K562 (cell line): Measurements from ENCODE around the gene LY6G6D. TPM values are rescaled to one million over a fixed set of nuclear protein-coding genes. Genes with fewer than 3 reads are reported as not detected.

Source experiments
- ARID3B ChIP-seq: fragments of 250-450 bp; sonication (Bioruptor Pico); IDR thresholded peaks from 2 replicates; pipeline ENCODE4 v1.4.0; 2020; ENCODE audit warnings: borderline replicate concordance
- BRD9 ChIP-seq: fragments of 450-650 bp; IDR thresholded peaks from 2 replicates; pipeline ENCODE4 v1.6.1; 2018; ENCODE audit warnings: low read depth; ENCODE audit not compliant: partially characterized antibody
- CHD2 ChIP-seq: IDR thresholded peaks from 2 replicates; pipeline ENCODE4 v1.6.1; 2011; ENCODE audit warnings: low read depth, low read length
- FOXP1 ChIP-seq: sonication (generic); formaldehyde crosslinking; IDR thresholded peaks from 2 replicates; pipeline ENCODE4 v1.8.0; 2022; ENCODE audit warnings: mild to moderate bottlenecking, missing genetic modification reagents
- HEY1 ChIP-seq: fragments of 250-450 bp; sonication (Bioruptor Pico); IDR thresholded peaks from 2 replicates; pipeline ENCODE4 v1.5.0; 2020; ENCODE audit warnings: mild to moderate bottlenecking, moderate library complexity, borderline replicate concordance
- HNRNPUL1 ChIP-seq: fragments of 200-400 bp; formaldehyde crosslinking; IDR thresholded peaks from 2 replicates; pipeline ENCODE4 v1.6.1; 2017; ENCODE audit warnings: low read length
- JUND ChIP-seq, 2 experiments: IDR thresholded peaks; 2 replicates in 1 of 2; 3 replicates in 1 of 2; pipeline ENCODE4 v1.6.1; 2011; ENCODE audit warnings: borderline replicate concordance in 2 of 2, low read depth in 2 of 2, low read length in 2 of 2, improper control_type of control experiment in 1 of 2, missing biosample characterization in 1 of 2, missing genetic modification characterization in 1 of 2, missing genetic modification reagents in 1 of 2
- MEF2D ChIP-seq: conservative IDR thresholded peaks from 2 replicates; pipeline ENCODE4 v1.6.1; 2016; ENCODE audit warnings: low read depth, missing genetic modification characterization, missing compliant biosample characterization
- MTA1 ChIP-seq: fragments of 450-650 bp; IDR thresholded peaks from 2 replicates; pipeline ENCODE4 v1.6.1; 2017; ENCODE audit warnings: borderline replicate concordance
- RBM39 ChIP-seq: fragments of 200-400 bp; formaldehyde crosslinking; optimal IDR thresholded peaks from 2 replicates; pipeline ENCODE3; 2018; ENCODE audit warnings: low read depth, low read length
- SRSF1 ChIP-seq: fragments of 200-400 bp; formaldehyde crosslinking; IDR thresholded peaks from 2 replicates; pipeline ENCODE4 v1.6.1; 2017; ENCODE audit warnings: mild to moderate bottlenecking, low read depth, low read length, moderate library complexity
- STAT5A ChIP-seq: IDR thresholded peaks from 2 replicates; pipeline ENCODE4 v1.6.1; 2012; ENCODE audit warnings: low read length, inconsistent platforms, borderline replicate concordance
- TBL1XR1 ChIP-seq, 2 experiments: IDR thresholded peaks; 2 replicates each; pipeline ENCODE4 v1.6.1; 2012; ENCODE audit warnings: improper control_type of control experiment in 2 of 2, low read length in 2 of 2, mild to moderate bottlenecking in 1 of 2
- TEAD4 ChIP-seq, 2 experiments: sonication (generic) in 1 of 2; formaldehyde crosslinking in 1 of 2; IDR thresholded peaks; 2 replicates each; pipeline versions ENCODE4 v1.6.1 to v1.8.0; 2012 to 2022; ENCODE audit warnings: borderline replicate concordance in 1 of 2, inconsistent platforms in 1 of 2, low read length in 1 of 2, mild to moderate bottlenecking in 1 of 2, missing genetic modification reagents in 1 of 2
- ZBTB17 ChIP-seq: fragments of 450-650 bp; formaldehyde crosslinking; IDR thresholded peaks from 2 replicates; pipeline ENCODE4 v1.4.0; 2020; ENCODE audit warnings: mild to moderate bottlenecking
- ZFP1 ChIP-seq: fragments of 450-650 bp; formaldehyde crosslinking; IDR thresholded peaks from 2 replicates; pipeline ENCODE4 v1.4.0; 2020; ENCODE audit warnings: mild to moderate bottlenecking, mixed read lengths
- ZFPM2 ChIP-seq: fragments of 250-450 bp; sonication (Bioruptor Pico); IDR thresholded peaks from 2 replicates; pipeline ENCODE4 v1.5.1; 2022; ENCODE audit warnings: mild to moderate bottlenecking
- ZMIZ1 ChIP-seq, 2 experiments: fragments of 150-350 bp in 1 of 2; IDR thresholded peaks; 2 replicates each; pipeline ENCODE4 v1.6.1; 2012 to 2016; ENCODE audit warnings: low read depth in 2 of 2, low read length in 2 of 2, mild to moderate bottlenecking in 1 of 2, moderate library complexity in 1 of 2
- polyA plus RNA-seq, 8 experiments: library from polyadenylated mRNA; depleted of rRNA in 4 of 8; stranded (reverse) in 5 of 8; unstranded in 3 of 8; fragments of >200 nt; fragmentation: Nextera tagmentation in 2 of 8; fragmentation: Illumina TruSeq in 1 of 8; extraction: Ambion mirVana in 2 of 8; extraction: Trizol in 1 of 8; gene quantifications; 2 replicates each; pipeline versions ENCODE4 v1.2.1 to v1.2.3, GENCODE V29; 2011 to 2014; ENCODE audit warnings: inconsistent platforms in 1 of 8, missing spikeins in 1 of 8
- total RNA-seq, 7 experiments: library from RNA; depleted of rRNA in 6 of 7; stranded (reverse); fragments of >200 nt in 6 of 7; fragmentation: Illumina TruSeq in 2 of 7; extraction: Trizol in 2 of 7; gene quantifications; 2 replicates each; pipeline versions ENCODE4 v1.2.1 to v1.2.3, GENCODE V29; 2011 to 2021; ENCODE audit warnings: low replicate concordance in 1 of 7
- TF ChIP-seq, protein P1 (sequence below): fragments of 450-650 bp; formaldehyde crosslinking; conservative IDR thresholded peaks from 2 replicates; pipeline ENCODE4 v1.4.0; 2022; ENCODE audit warnings: mild to moderate bottlenecking, missing genetic modification characterization
- TF ChIP-seq, protein P2 (sequence below): sonication (generic); formaldehyde crosslinking; IDR thresholded peaks from 2 replicates; pipeline ENCODE4 v1.9.0; 2022; ENCODE audit warnings: mild to moderate bottlenecking, missing genetic modification reagents

The LY6G6D gene
- total and polyA plus RNA-seq, 9 of the 15 experiments (the other 6 are each of a cell fraction or from before 2014, with no cell fraction given) = 0.30 to 0.38 TPM; not detected in 7

GRCh38 chr6:31734821-31735406, 19.8 kb downstream of the LY6G6D start (continued):
- peak in 1 of 2 experiments; percentile 81; a peak in 2 of 4 replicates for TF ChIP-seq ZMIZ1 (IDR thresholded peaks at IDR 0.05; ENCODE audit: low read depth in 2 of 2, low read length in 2 of 2)
- TF ChIP-seq JUND (IDR thresholded peaks at IDR 0.05; ENCODE audit: borderline replicate concordance, low read depth, low read length) = peak; percentile 99
- TF ChIP-seq JUND (tag; IDR thresholded peaks at IDR 0.05; ENCODE audit: borderline replicate concordance, low read depth, low read length) = peak; percentile 99
- no peak for TF ChIP-seq ZFP1 (CRISPR knock-in tag)
- peak; percentile 20 for TF ChIP-seq RBM39
- TF ChIP-seq, protein P1, sequence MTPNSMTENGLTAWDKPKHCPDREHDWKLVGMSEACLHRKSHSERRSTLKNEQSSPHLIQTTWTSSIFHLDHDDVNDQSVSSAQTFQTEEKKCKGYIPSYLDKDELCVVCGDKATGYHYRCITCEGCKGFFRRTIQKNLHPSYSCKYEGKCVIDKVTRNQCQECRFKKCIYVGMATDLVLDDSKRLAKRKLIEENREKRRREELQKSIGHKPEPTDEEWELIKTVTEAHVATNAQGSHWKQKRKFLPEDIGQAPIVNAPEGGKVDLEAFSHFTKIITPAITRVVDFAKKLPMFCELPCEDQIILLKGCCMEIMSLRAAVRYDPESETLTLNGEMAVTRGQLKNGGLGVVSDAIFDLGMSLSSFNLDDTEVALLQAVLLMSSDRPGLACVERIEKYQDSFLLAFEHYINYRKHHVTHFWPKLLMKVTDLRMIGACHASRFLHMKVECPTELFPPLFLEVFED (CRISPR knock-in tag) = peak; percentile 99
- no peak for TF ChIP-seq BRD9
- 0 out of 2 replicates have a peak, but pooled peaks have one; percentile 15 for TF ChIP-seq MTA1
- peak; percentile 59; the same call in 1 of the 2 replicates for TF ChIP-seq STAT5A
- no peak for TF ChIP-seq ZFPM2 (CRISPR knock-in tag)
- no peak for TF ChIP-seq HNRNPUL1
- TF ChIP-seq TBL1XR1 (IDR thresholded peaks at IDR 0.05; ENCODE audit: low read length in 2 of 2) = peak; percentile 60 to 70; a peak in 3 of 4 replicates
- no peak for TF ChIP-seq ARID3B
- no peak for TF ChIP-seq SRSF1
- 0 out of 2 replicates have a peak, but pooled peaks have one; percentile 32 for TF ChIP-seq ZBTB17
- TF ChIP-seq FOXP1 (CRISPR knock-in tag) = 0 out of 2 replicates have a peak, but pooled peaks have one; percentile 40
- TF ChIP-seq, protein P2, sequence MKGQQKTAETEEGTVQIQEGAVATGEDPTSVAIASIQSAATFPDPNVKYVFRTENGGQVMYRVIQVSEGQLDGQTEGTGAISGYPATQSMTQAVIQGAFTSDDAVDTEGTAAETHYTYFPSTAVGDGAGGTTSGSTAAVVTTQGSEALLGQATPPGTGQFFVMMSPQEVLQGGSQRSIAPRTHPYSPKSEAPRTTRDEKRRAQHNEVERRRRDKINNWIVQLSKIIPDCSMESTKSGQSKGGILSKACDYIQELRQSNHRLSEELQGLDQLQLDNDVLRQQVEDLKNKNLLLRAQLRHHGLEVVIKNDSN (CRISPR knock-in tag) = peak; percentile 44; the same call in 1 of the 2 replicates
- TF ChIP-seq MEF2D (tag) = peak; percentile 51
- no peak for TF ChIP-seq HEY1 (CRISPR knock-in tag)
- TF ChIP-seq CHD2 = peak; percentile 68
- TF ChIP-seq TEAD4 (IDR thresholded peaks at IDR 0.05; ENCODE audit: low read length) = 0 out of 2 replicates have a peak, but pooled peaks have one; percentile 5
- peak; percentile 45; the same call in 1 of the 2 replicates for TF ChIP-seq TEAD4 (CRISPR knock-in tag; IDR thresholded peaks at IDR 0.05; ENCODE audit: borderline replicate concordance)
